ENCODE measurements around the gene SEPTIN10.
A peak's percentile ranks its signal among the peaks of the same experiment; 100 is the strongest.

Gene SEPTIN10

DNA sequence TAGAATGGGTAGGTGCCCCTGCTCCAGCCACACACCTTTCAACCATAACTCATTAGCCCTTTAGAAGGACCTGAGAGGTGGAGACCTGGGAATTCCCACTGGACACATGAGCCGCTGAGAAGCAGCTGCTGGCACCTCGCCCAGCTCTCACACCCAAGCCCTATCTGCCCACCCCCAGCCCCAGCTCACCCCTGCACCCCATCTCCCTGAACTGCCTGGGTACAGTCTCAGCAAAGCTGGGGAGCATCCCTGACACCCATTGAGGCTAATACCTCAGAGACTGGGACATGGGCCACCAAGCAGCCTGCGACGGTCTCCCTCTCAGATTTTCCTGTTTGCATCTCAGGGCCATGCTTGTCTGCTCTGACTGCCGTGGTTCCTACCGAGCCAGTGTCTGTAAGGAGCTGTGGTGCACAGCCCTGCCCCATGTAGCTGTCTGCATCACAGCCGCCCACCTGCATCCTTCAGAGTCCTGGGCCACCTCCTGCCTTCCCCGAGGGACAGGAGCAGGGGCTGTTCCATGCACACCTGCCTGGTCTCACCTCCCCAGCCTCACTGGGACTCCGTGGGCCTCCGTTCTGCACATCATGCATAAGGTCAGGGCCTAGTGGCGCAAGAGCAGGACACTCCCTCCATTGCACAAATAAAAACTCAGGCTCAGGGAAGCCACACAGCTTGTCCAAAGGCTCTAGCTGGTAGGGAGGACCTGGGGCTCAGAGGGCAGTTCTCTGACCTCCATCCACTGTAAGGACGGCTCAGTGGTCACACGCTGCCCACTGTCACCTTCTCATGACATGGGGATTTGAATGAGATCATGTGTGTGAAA is 90.0 kb downstream of the SEPTIN10 start:
- H3K4me3 Mint-ChIP-seq, result no peak overlapping the region
- no peaks in the 10 kb centered on the region for H3K9me3 Mint-ChIP-seq
- no peaks in the 10 kb centered on the region for H3K36me3 Mint-ChIP-seq (ENCODE audit: insufficient read depth)
- DNase-seq (no peak), ATAC-seq (replicated peaks) (no peak)
- H3K27me3 Mint-ChIP-seq, result peaks cover 13 to 35% of the 10 kb centered on the region in 2 donors
- H3K27ac Mint-ChIP-seq, result no peak overlapping the region
- H3K4me1 Mint-ChIP-seq (ENCODE audit: low read depth in 2 of 2), result no peaks in the 10 kb centered on the region

DNA sequence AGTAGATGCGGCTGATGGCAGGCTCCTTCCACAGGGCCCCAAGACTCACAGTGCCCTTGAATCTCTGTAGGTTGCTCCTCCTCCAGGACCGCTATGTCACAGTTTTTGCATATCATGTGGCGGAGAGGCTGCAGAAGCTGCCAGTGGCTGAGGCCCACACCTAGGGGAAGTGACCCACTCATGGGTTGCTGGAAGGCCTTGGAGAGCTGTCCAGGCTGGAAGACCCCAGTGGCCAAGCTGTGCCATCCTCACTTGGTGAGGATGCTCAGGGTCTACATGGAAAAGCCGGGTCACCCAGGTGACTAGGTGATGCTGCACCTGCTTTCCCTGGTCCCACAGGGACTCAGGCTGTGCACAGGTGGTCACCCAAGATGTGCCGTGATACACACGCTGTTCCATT is 90.6 kb downstream of the SEPTIN10 start:
- DNase-seq, result no peak
- ATAC-seq (replicated peaks), result no peak

DNA sequence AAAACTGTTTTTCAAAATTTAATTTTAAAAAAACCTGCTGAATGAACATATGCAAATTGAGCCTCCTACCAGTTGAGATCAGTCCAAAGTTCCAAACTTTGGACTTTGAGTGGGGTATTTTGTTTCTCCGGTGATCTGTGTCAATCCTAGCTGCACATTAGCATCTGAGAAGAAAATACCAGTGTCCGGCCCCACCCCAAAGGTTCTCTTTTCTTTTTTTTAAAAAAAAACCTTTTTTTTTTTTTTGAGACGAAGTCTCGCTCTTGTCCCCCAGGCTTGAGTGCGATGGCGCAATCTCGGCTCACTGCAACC is 91.7 kb downstream of the SEPTIN10 start:
- Mint-ChIP-seq H3K4me1 (ENCODE audit: low read depth in 2 of 2) (no peaks in the 10 kb centered on the region), H3K36me3 (ENCODE audit: insufficient read depth) (no peaks in the 10 kb centered on the region)
- no peak for ATAC-seq (replicated peaks)

More for the DNA sequence above, 90.6 kb downstream of the SEPTIN10 start:
- Mint-ChIP-seq H3K36me3 (ENCODE audit: insufficient read depth) (no peaks in the 10 kb centered on the region), H3K4me1 (ENCODE audit: low read depth in 2 of 2) (no peaks in the 10 kb centered on the region), H3K4me3 (no peak overlapping the region), H3K27ac (no peak overlapping the region), H3K27me3 (peaks cover 13 to 29% of the 10 kb centered on the region in 2 donors), H3K9me3 (no peaks in the 10 kb centered on the region)

DNA sequence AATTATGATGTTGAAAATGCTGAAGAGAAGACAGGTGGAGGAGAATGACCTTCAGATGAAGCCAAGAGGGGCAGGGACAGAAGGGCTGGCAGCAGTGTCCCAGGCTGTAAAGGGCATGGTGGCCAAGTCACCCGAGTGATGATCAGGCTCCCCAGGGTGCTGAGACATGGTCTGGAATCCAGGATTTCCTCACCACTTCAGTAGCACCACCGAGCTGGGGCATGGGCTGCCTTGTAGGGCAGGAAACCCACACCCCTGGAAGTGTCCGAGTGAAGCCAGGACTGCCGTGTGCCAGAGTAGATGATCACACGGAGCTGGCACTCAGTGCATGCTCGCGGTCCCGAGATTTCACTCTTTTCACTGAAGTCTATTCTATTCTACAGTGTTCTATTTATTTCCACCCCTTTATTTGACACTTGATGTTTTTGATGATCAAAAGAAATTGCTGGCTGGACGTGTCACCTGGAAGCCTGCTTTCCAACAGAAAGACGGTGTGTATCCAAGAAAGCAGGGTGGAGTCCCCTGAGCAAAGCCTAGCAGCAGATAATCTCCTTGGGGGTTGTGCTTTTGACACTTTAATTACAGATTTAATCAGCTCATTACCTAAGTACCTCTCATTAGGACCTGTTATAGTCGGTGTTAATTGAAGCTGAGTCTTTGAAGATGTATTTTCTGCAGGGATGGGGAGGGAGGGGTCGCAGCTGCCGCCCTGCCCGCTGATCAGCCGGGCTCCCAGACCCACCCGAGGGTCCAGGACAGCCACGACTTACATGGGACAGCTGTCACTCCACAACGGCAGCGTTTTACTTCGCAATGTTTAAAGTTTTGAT is 92.3 kb downstream of the SEPTIN10 start:
- Mint-ChIP-seq H3K36me3 (ENCODE audit: insufficient read depth) (no peaks in the 10 kb centered on the region), H3K4me3 (no peak overlapping the region), H3K4me1 (ENCODE audit: low read depth in 2 of 2) (no peaks in the 10 kb centered on the region), H3K27ac (no peak overlapping the region), H3K9me3 (no peaks in the 10 kb centered on the region), H3K27me3 (peaks cover 0 to 12% of the 10 kb centered on the region in 2 donors)
- ATAC-seq (replicated peaks) (no peak), DNase-seq (no peak)

More for the DNA sequence above, 91.7 kb downstream of the SEPTIN10 start:
- H3K27ac Mint-ChIP-seq, result no peak overlapping the region
- peaks cover 5 to 18% of the 10 kb centered on the region in 2 donors for H3K27me3 Mint-ChIP-seq
- no peak for DNase-seq
- H3K9me3 Mint-ChIP-seq, result no peaks in the 10 kb centered on the region
- H3K4me3 Mint-ChIP-seq, result no peak overlapping the region

DNA sequence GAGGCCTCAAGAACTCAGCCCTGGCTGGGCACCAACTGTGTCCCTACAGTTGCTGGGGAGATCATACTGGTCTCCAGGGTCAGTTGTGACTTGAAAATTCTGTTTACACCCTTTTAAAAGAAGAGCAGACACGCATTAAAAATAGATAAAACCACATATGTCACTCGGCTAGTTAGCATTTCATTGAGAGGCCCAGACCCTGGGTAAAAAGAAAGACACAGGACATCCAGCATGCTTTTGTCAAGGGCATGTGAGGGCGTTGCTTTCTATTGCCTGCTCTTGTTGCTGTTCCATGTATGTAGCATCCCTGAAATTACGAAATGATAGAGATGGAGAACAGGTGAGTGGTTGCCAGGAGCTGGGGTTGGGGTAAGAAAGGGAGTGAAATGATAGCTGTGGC is 94.3 kb downstream of the SEPTIN10 start:
- ATAC-seq (replicated peaks) (no peak), DNase-seq (no peak)
- Mint-ChIP-seq H3K27me3 (peaks cover 0 to 21% of the 10 kb centered on the region in 2 donors), H3K9me3 (no peaks in the 10 kb centered on the region), H3K36me3 (ENCODE audit: insufficient read depth) (no peaks in the 10 kb centered on the region), H3K4me1 (ENCODE audit: low read depth in 2 of 2) (peaks cover 3% of the 10 kb centered on the region in 2 donors), H3K4me3 (no peak overlapping the region), H3K27ac (no peak overlapping the region)

DNA sequence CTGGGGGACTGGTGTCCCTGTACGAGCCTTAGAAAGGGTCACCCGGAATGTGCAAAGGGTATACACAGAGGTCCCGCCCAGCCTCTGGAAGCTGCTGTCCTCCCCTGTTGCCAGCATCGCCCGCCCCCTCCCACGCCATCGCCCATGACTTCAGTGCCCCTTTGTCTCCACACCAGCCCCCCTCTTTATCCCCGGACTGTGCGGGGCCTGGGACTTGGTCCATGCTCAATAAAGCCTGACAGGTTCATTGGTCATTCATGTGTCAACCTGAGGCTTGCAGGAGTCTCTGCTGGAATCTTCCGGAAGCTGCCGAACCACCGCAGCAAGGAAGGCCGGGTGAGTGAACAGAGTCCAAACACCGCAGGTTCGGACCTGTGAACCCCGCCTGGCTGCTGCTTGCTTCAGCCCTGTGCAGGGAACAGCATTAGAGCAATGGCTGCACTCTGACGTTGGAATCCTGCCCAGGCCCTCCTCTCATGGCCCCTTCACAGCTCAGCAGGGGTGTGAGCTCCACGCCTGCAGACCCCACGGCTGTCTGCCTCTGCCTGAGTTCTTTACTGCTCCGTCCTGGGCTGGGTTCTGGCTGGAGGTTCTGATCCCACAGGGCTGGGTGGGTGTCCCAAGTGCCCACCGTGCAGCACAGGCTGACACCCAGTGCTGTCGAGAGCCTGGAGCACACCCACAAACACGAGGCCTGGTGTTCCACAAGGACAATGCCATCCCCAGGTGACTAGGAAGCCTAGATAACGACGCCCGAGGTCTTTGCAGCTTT is 96.5 kb downstream of the SEPTIN10 start:
- Mint-ChIP-seq H3K9me3 (no peaks in the 10 kb centered on the region), H3K27ac (no peak overlapping the region), H3K36me3 (ENCODE audit: insufficient read depth) (no peaks in the 10 kb centered on the region), H3K4me1 (ENCODE audit: low read depth in 2 of 2) (peaks cover 12 to 16% of the 10 kb centered on the region in 2 donors), H3K27me3 (peaks cover 0 to 11% of the 10 kb centered on the region in 2 donors), H3K4me3 (no peak overlapping the region)
- DNase-seq (no peak), ATAC-seq (replicated peaks) (no peak)

DNA sequence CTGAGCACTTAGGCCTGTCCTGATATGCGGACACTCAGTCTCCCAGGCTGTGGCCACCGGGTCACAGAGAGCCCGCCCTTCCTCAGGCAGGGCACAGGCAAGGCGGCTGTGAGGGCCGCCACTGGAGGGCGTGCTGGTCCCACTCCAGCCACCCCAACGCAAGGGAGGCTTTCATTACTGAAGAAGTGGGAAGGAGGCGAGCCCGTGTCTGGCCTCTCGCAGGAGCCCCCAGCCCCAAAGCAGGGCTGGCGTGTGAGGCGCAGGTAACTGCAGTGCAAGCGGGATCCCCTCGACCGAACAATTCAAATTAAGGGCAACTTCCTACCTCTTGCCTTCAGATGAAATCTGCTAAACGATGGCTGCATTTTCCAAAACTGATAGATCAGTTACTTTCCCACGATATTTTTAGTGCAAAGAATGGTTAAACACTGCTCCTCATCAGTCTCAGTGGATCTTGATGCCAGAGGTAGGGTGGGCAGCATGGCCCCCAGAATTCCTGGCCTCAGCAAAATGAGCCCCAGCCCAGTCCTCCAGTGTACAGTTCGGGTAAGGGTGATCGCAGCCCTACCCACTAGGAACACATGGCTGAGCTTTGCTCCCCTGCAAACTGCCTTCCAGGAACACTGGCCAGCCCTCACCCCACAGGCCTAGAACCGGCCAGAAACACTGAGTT is 97.2 kb downstream of the SEPTIN10 start:
- H3K36me3 Mint-ChIP-seq (ENCODE audit: insufficient read depth), result no peaks in the 10 kb centered on the region
- DNase-seq (no peak), ATAC-seq (replicated peaks) (no peak)
- H3K4me1 Mint-ChIP-seq (ENCODE audit: low read depth in 2 of 2), result peaks cover 12 to 16% of the 10 kb centered on the region in 2 donors
- H3K9me3 Mint-ChIP-seq, result no peaks in the 10 kb centered on the region
- H3K27ac Mint-ChIP-seq, result no peak overlapping the region
- peaks cover 0 to 11% of the 10 kb centered on the region in 2 donors for H3K27me3 Mint-ChIP-seq
- no peak overlapping the region for H3K4me3 Mint-ChIP-seq

DNA sequence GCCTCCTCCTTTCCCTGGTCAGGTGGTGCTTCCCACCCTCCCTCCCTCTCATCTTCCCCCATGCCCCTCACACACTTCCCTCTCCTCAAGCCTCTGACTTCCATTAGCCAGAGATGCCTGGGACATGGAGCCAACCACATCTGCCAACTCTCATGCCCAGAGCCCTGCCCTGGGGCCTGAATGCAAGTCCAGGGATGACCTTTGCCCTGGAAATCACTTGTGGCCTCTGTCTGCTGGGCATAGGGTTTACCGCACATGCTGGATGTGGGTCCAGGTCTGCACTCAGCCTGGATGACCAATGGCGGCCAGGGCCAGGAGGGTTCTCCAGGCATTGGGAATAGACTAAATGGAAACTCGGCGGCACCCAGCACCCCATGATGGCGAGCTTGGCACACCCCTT is 98.9 kb downstream of the SEPTIN10 start:
- Mint-ChIP-seq H3K27ac (peak overlapping the region in 1 of 2 donors; percentile 75), H3K4me3 (peak overlapping the region in 1 of 2 donors; percentile 44), H3K9me3 (no peaks in the 10 kb centered on the region), H3K4me1 (ENCODE audit: low read depth in 2 of 2) (peaks cover 14 to 16% of the 10 kb centered on the region in 2 donors), H3K27me3 (peaks cover 0 to 11% of the 10 kb centered on the region in 2 donors), H3K36me3 (ENCODE audit: insufficient read depth) (no peaks in the 10 kb centered on the region)
- ATAC-seq (replicated peaks) (no peak), DNase-seq (no peak)

DNA sequence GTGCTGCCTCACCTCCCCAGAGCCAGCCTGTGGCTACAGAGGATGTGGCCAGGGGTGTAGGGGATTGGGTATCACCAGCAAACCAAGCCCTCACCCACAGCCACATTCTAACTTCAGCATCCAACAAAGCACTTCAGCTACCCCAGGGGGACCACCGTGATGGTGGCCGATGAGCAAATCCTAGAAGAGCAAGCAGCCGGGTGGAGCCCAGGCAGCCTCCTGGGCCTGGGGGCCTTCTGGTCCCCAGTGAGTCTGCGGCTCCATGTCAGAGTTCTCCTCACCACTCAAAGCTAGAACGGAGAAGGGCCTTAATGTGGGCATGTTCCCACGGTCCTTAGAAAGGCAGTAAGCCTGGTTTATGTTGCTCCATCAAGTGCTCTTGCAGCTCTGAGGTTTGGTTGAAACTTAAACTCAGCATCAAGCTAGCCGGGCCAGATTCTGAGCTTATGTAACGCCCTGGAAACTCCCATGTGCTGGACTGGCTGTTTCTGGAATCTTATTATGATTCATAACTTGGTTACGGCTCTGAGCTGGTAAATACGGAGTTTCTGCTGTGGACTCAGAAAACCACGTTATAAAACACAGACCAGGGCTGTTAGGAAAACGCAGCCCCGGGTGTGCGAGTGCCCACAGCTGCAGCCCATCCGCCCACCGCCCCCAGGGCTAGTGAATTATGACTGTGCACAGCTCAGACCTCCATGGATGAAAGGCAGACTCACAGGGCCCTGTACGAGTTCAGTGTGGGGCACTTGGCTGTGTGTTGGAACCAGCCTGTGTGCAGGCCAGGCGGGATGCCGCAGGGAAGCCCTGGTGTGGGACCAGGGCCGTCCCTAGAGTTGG is 99.8 kb downstream of the SEPTIN10 start:
- peaks cover 16% of the 10 kb centered on the region in 2 donors for H3K4me1 Mint-ChIP-seq (ENCODE audit: low read depth in 2 of 2)
- peak overlapping the region in 1 of 2 donors; percentile 59 for H3K27ac Mint-ChIP-seq
- H3K27me3 Mint-ChIP-seq, result peaks cover 0 to 11% of the 10 kb centered on the region in 2 donors
- ATAC-seq (replicated peaks) (peak; percentile 80), DNase-seq (peak in 2 of 3 experiments; percentile 5 to 8)
- peak overlapping the region; percentile 30 to 57 for H3K4me3 Mint-ChIP-seq
- no peaks in the 10 kb centered on the region for H3K36me3 Mint-ChIP-seq (ENCODE audit: insufficient read depth)
- H3K9me3 Mint-ChIP-seq, result no peaks in the 10 kb centered on the region

DNA sequence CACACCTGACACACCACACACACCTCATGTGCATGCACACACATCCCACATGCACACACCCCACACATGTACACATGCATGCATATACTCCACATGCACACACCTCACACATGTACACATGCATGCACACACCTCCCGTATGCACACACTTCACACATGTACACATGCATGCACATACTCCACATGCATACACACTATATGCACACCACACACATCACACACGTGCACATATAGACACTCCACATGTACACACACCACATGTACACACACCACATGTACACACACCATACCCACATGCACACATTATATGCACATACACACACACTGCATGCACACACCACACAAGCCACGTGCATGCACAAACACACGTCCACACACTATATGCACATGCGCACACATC is 100.5 kb downstream of the SEPTIN10 start:
- ATAC-seq (replicated peaks), result no peak
- Mint-ChIP-seq H3K27me3 (peaks cover 0 to 11% of the 10 kb centered on the region in 2 donors), H3K4me3 (no peak overlapping the region), H3K27ac (no peak overlapping the region), H3K36me3 (ENCODE audit: insufficient read depth) (no peaks in the 10 kb centered on the region), H3K4me1 (ENCODE audit: low read depth in 2 of 2) (peaks cover 16% of the 10 kb centered on the region in 2 donors), H3K9me3 (no peaks in the 10 kb centered on the region)
- DNase-seq, result no peak

DNA sequence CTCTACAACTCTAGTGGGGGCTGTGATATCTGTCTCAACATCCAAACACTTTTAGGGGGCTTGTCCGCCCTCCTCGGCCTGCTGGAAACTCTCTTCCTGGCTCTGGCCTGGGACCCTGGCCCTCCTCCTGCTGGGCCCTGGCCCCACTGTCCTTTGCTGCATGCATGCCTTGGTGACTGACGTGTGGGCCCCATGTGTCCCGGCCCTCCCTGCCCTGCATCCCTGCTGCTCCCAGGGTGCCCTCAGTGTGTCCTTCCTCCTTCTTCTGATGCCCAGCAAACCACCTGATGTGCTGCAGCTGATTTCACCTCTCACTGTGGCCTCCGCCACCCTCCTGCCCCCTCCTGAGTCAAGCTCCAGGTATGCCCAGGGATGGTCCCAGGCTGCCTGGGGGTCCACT is 101.7 kb downstream of the SEPTIN10 start:
- Mint-ChIP-seq H3K4me3 (no peak overlapping the region), H3K27me3 (peaks cover 0 to 11% of the 10 kb centered on the region in 2 donors), H3K4me1 (ENCODE audit: low read depth in 2 of 2) (peaks cover 16% of the 10 kb centered on the region in 2 donors), H3K36me3 (ENCODE audit: insufficient read depth) (no peaks in the 10 kb centered on the region), H3K9me3 (no peaks in the 10 kb centered on the region), H3K27ac (no peak overlapping the region)
- ATAC-seq (replicated peaks) (no peak), DNase-seq (no peak)

DNA sequence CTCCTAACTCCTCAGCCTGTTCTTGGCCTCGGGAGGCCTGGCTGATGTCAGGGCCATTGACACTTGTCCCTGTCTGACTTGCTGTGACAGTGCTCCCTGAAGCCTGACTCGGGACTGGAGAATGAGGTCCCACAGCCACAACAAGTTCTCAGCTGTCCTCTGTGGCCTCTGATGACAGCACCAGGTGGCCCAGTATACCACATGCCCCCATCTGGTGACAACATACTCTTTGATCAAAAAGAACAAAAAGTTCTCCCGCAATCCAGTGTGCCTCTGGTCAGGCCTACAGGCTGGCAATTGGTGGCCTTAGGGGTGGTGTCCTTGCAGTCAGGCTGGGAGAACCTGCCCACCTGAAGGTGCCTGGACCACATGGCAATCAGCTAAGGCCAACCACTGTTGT is 102.6 kb downstream of the SEPTIN10 start:
- DNase-seq (no peak), ATAC-seq (replicated peaks) (no peak)
- Mint-ChIP-seq H3K4me1 (ENCODE audit: low read depth in 2 of 2) (peaks cover 16% of the 10 kb centered on the region in 2 donors), H3K9me3 (no peaks in the 10 kb centered on the region), H3K27ac (no peak overlapping the region), H3K27me3 (peaks cover 0 to 11% of the 10 kb centered on the region in 2 donors), H3K36me3 (ENCODE audit: insufficient read depth) (no peaks in the 10 kb centered on the region), H3K4me3 (no peak overlapping the region)

Measured in effector memory CD8-positive, alpha-beta T cell (primary cell).